CD4-positive, alpha-beta T cell treated with Interleukin-6 at 100 ng/mL for 8 hours (primary cell): ENCODE data around the gene GGA2.

Experiments
- DNase-seq: peaks from one replicate; pipeline ENCODE4 v3.0.0-alpha.2; 2020; ENCODE audit warnings: mixed read lengths, low spot score

The GGA2 gene

DNA sequence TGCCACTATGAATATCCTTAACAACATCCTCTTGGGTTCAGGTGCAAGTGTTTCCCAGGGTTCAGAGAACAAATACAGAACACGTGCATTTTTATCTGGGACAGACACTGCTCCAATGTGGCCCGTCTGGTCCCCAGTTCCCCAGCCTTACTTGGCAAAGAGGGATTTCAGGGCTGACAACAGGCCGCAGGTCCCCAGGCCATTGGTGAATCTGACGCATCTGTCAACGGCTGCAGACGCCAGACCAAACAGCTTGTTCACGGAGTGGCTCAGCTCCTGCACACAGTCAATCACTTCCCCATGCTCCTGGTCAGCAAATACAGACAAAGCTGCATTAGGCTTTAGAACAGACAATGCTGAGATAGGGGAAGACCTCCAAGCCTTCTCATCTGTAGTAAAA is 93.5 kb downstream of the GGA2 start:
- no peak for DNase-seq

DNA sequence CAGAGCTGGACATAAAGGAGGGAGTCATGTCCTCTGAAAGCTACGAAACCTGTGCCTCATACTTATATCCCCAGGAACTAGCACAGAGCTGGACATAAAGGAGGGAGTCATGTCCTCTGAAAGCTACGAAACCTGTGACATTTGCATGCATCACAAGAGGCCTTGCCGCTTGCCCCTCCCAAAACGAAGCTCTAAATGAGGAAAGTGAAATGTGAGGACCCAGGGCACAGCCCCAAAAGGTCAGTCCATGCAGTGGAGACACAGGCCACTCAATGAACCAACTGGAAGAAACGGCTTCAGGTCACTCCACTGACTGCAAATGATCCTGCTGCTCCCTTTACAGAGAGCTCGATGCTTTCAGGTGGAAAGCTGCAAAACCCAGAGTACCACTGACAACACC is 95.6 kb downstream of the GGA2 start:
- DNase-seq: no peak
